Measurements from ENCODE around the gene H2BK1. TPM values are rescaled to one million over a fixed set of nuclear protein-coding genes. Genes with fewer than 3 reads are reported as not detected.
A peak's percentile ranks its signal among the peaks of the same experiment; 100 is the strongest.

Gene H2BK1
- total and polyA plus RNA-seq, 2 of the 13 experiments (the other 11 are each of a cell fraction or from before 2014, with no cell fraction given) = not detected

DNA sequence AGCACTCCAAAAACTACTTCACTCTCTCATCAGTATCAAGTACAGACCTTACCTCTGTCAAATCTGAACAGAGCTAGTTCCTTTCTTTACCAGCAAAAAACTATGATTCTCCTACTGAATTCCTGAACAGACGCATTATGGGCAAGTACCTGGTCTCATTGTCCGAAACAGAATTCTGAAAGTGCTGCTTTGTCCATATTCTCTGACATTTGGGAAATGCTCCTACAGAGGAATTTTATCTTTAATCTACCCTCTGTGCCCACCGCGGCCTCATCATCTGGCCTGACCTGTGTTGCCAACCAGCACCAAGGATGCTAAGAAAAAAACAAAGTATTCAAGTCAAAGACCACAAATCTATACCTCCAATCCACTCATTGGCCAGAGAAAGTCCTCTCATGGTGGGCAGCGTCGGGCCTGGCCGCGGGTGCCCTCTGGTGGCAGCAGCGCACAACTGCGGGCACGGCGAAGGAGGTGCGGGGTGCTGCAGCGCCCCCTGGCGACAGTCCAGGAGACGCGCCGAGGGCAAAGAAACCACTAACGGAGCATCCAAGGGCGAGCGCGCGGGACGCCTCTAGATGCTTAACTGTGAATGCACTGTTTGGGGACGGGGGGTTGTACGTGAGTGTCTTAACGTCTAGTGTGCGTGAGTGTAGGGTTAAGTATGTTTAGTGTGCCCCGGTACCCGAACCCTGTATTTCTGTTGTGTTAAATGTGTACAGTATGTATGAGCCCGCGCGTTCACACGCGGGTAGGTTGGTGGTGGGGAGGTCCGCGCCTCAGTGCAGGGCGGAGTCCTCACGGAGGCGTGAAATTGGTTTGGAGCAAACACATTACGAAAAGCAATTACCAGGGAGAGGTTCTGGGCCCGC, 37.8 kb downstream of the H2BK1 start (continued):
- TF ChIP-seq, protein P1, sequence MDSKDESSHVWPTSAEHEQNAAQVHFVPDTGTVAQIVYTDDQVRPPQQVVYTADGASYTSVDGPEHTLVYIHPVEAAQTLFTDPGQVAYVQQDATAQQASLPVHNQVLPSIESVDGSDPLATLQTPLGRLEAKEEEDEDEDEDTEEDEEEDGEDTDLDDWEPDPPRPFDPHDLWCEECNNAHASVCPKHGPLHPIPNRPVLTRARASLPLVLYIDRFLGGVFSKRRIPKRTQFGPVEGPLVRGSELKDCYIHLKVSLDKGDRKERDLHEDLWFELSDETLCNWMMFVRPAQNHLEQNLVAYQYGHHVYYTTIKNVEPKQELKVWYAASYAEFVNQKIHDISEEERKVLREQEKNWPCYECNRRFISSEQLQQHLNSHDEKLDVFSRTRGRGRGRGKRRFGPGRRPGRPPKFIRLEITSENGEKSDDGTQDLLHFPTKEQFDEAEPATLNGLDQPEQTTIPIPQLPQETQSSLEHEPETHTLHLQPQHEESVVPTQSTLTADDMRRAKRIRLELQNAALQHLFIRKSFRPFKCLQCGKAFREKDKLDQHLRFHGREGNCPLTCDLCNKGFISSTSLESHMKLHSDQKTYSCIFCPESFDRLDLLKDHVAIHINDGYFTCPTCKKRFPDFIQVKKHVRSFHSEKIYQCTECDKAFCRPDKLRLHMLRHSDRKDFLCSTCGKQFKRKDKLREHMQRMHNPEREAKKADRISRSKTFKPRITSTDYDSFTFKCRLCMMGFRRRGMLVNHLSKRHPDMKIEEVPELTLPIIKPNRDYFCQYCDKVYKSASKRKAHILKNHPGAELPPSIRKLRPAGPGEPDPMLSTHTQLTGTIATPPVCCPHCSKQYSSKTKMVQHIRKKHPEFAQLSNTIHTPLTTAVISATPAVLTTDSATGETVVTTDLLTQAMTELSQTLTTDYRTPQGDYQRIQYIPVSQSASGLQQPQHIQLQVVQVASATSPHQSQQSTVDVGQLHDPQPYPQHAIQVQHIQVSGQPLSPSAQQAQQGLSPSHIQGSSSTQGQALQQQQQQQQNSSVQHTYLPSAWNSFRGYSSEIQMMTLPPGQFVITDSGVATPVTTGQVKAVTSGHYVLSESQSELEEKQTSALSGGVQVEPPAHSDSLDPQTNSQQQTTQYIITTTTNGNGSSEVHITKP (CRISPR knock-in tag; IDR thresholded peaks at IDR 0.05; ENCODE audit: low read depth) = peak; percentile 53; the same call in 1 of the 2 replicates
- TF ChIP-seq RBM39 (IDR thresholded peaks at IDR 0.05; ENCODE audit: low read depth, low read length, poor library complexity, severe bottlenecking) (peak; percentile 88), RXRB (CRISPR knock-in tag; IDR thresholded peaks at IDR 0.05; ENCODE audit: borderline replicate concordance) (0 out of 2 replicates have a peak, but pooled peaks have one; percentile 48), ZNF766 (CRISPR knock-in tag; IDR thresholded peaks at IDR 0.05; ENCODE audit: borderline replicate concordance) (no peak), ZNF431 (CRISPR knock-in tag; IDR thresholded peaks at IDR 0.05; ENCODE audit: borderline replicate concordance, low read depth) (no peak), NFATC3 (CRISPR knock-in tag; IDR thresholded peaks at IDR 0.05) (peak; percentile 39; the same call in 1 of the 2 replicates), TOE1 (CRISPR knock-in tag; IDR thresholded peaks at IDR 0.05) (0 out of 2 replicates have a peak, but pooled peaks have one; percentile 51), REPIN1 (CRISPR knock-in tag; IDR thresholded peaks at IDR 0.05; ENCODE audit: borderline replicate concordance, low read depth) (peak; percentile 75; the same call in 1 of the 2 replicates), ZBTB7B (CRISPR knock-in tag; IDR thresholded peaks at IDR 0.05) (peak; percentile 45; the same call in 1 of the 2 replicates), NR2F6 (IDR thresholded peaks at IDR 0.05) (no peak), NR2F6 (CRISPR knock-in tag; IDR thresholded peaks at IDR 0.05) (peak; percentile 32; the same call in 1 of the 2 replicates), ONECUT2 (CRISPR knock-in tag; IDR thresholded peaks at IDR 0.05) (no peak), POGZ (CRISPR knock-in tag; IDR thresholded peaks at IDR 0.05) (peak; percentile 56), ZNF644 (CRISPR knock-in tag; IDR thresholded peaks at IDR 0.05; ENCODE audit: low read depth) (no peak), PAX8 (CRISPR knock-in tag; IDR thresholded peaks at IDR 0.05; ENCODE audit: borderline replicate concordance) (no peak), ZNF225 (CRISPR knock-in tag; IDR thresholded peaks at IDR 0.05) (no peak), SRY (CRISPR knock-in tag; IDR thresholded peaks at IDR 0.05) (0 out of 2 replicates have a peak, but pooled peaks have one; percentile 37), ZSCAN21 (CRISPR knock-in tag; IDR thresholded peaks at IDR 0.05; ENCODE audit: borderline replicate concordance) (no peak), ATRX (CRISPR knock-in tag; IDR thresholded peaks at IDR 0.05; ENCODE audit: borderline replicate concordance) (no peak)
- TF ChIP-seq, protein P2, sequence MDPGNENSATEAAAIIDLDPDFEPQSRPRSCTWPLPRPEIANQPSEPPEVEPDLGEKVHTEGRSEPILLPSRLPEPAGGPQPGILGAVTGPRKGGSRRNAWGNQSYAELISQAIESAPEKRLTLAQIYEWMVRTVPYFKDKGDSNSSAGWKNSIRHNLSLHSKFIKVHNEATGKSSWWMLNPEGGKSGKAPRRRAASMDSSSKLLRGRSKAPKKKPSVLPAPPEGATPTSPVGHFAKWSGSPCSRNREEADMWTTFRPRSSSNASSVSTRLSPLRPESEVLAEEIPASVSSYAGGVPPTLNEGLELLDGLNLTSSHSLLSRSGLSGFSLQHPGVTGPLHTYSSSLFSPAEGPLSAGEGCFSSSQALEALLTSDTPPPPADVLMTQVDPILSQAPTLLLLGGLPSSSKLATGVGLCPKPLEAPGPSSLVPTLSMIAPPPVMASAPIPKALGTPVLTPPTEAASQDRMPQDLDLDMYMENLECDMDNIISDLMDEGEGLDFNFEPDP (CRISPR knock-in tag; conservative IDR thresholded peaks at IDR 0.05) = no peak
- TF ChIP-seq, protein P3, sequence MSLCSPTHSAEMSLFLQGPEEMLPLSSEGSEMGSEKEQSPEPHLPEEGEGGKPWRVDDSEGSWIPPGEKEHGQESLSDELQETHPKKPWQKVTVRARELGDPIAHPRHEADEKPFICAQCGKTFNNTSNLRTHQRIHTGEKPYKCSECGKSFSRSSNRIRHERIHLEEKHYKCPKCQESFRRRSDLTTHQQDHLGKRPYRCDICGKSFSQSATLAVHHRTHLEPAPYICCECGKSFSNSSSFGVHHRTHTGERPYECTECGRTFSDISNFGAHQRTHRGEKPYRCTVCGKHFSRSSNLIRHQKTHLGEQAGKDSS (CRISPR knock-in tag; IDR thresholded peaks at IDR 0.05; ENCODE audit: borderline replicate concordance, low read depth) = no peak
- TF ChIP-seq, protein P4, sequence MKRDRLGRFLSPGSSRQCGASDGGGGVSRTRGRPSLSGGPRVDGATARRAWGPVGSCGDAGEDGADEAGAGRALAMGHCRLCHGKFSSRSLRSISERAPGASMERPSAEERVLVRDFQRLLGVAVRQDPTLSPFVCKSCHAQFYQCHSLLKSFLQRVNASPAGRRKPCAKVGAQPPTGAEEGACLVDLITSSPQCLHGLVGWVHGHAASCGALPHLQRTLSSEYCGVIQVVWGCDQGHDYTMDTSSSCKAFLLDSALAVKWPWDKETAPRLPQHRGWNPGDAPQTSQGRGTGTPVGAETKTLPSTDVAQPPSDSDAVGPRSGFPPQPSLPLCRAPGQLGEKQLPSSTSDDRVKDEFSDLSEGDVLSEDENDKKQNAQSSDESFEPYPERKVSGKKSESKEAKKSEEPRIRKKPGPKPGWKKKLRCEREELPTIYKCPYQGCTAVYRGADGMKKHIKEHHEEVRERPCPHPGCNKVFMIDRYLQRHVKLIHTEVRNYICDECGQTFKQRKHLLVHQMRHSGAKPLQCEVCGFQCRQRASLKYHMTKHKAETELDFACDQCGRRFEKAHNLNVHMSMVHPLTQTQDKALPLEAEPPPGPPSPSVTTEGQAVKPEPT (CRISPR knock-in tag; IDR thresholded peaks at IDR 0.05; ENCODE audit: low read depth) = 0 out of 2 replicates have a peak, but pooled peaks have one; percentile 62
